HepG2 (cell line): ENCODE data around the gene TRMT1. TPM values are rescaled to one million over a fixed set of nuclear protein-coding genes. Genes with fewer than 3 reads are reported as not detected.

Experiments used
- ARHGAP35 ChIP-seq: sonication (generic); formaldehyde crosslinking; IDR thresholded peaks from 2 replicates; pipeline ENCODE4 v1.9.0; 2022; ENCODE audit warnings: mild to moderate bottlenecking, inconsistent platforms, moderate library complexity, missing genetic modification reagents, borderline replicate concordance
- MXD3 ChIP-seq: IDR thresholded peaks from 2 replicates; pipeline ENCODE4 v1.6.1; 2016; ENCODE audit warnings: mild to moderate bottlenecking, missing biosample characterization, missing genetic modification reagents
- NFRKB ChIP-seq: fragments of 450-650 bp; IDR thresholded peaks from 2 replicates; pipeline ENCODE4 v1.6.1; 2017
- PCBP2 ChIP-seq: fragments of 200-400 bp; formaldehyde crosslinking; optimal IDR thresholded peaks from 2 replicates; pipeline ENCODE3; 2018; ENCODE audit warnings: low read length, low read depth; ENCODE audit not compliant: poor library complexity, severe bottlenecking
- PHB2 ChIP-seq: fragments of 450-650 bp; IDR thresholded peaks from 2 replicates; pipeline ENCODE4 v1.6.1; 2018; ENCODE audit not compliant: partially characterized antibody
- RFXAP ChIP-seq: sonication (generic); formaldehyde crosslinking; IDR thresholded peaks from 2 replicates; pipeline ENCODE4 v1.4.0; 2020; ENCODE audit warnings: missing genetic modification reagents, borderline replicate concordance
- SAP130 ChIP-seq: IDR thresholded peaks from 2 replicates; pipeline ENCODE4 v1.6.1; 2016; ENCODE audit warnings: low read depth
- SNAPC5 ChIP-seq: sonication (generic); formaldehyde crosslinking; IDR thresholded peaks from 2 replicates; pipeline ENCODE4 v1.8.1; 2023; ENCODE audit warnings: mild to moderate bottlenecking, missing genetic modification reagents, borderline replicate concordance
- ZBTB21 ChIP-seq: sonication (generic); formaldehyde crosslinking; IDR thresholded peaks from 2 replicates; pipeline ENCODE4 v1.4.0; 2020; ENCODE audit warnings: missing genetic modification reagents
- ZNF17 ChIP-seq: sonication (generic); formaldehyde crosslinking; IDR thresholded peaks from 2 replicates; pipeline ENCODE4 v1.5.0; 2020; ENCODE audit warnings: mild to moderate bottlenecking, missing genetic modification reagents
- ZNF33A ChIP-seq: sonication (generic); formaldehyde crosslinking; IDR thresholded peaks from 2 replicates; pipeline ENCODE4 v1.5.1; 2020; ENCODE audit warnings: missing genetic modification reagents, mild to moderate bottlenecking, moderate library complexity, borderline replicate concordance
- ZNF350 ChIP-seq: sonication (generic); formaldehyde crosslinking; IDR thresholded peaks from 2 replicates; pipeline ENCODE4 v1.4.0; 2020; ENCODE audit warnings: mild to moderate bottlenecking, low read depth, missing genetic modification reagents, borderline replicate concordance
- ZNF549 ChIP-seq: sonication (generic); formaldehyde crosslinking; IDR thresholded peaks from 2 replicates; pipeline ENCODE4 v1.5.0; 2020; ENCODE audit warnings: missing genetic modification reagents
- ZNF557 ChIP-seq: sonication (generic); formaldehyde crosslinking; IDR thresholded peaks from 2 replicates; pipeline ENCODE4 v1.4.0; 2020; ENCODE audit warnings: missing genetic modification reagents
- ZNF569 ChIP-seq: sonication (generic); formaldehyde crosslinking; IDR thresholded peaks from 2 replicates; pipeline ENCODE4 v1.5.0; 2020; ENCODE audit warnings: mild to moderate bottlenecking, missing genetic modification reagents, moderate library complexity, borderline replicate concordance
- ZZZ3 ChIP-seq: sonication (generic); formaldehyde crosslinking; IDR thresholded peaks from 2 replicates; pipeline ENCODE4 v1.4.0; 2020; ENCODE audit warnings: missing genetic modification reagents, mild to moderate bottlenecking, borderline replicate concordance
- polyA plus RNA-seq, 8 experiments: library from polyadenylated mRNA; depleted of rRNA in 3 of 8; stranded (reverse) in 7 of 8; unstranded in 1 of 8; fragments of >200 nt; fragmentation: Illumina TruSeq in 4 of 8; extraction: Trizol in 4 of 8; gene quantifications; 2 replicates each; pipeline versions ENCODE4 v1.2.1 to v1.2.3, GENCODE V29; 2011 to 2016; ENCODE audit warnings: low read depth in 4 of 8, missing spikeins in 1 of 8, mixed read lengths in 1 of 8; ENCODE audit not compliant: insufficient read depth in 1 of 8
- total RNA-seq, 5 experiments: library from RNA; depleted of rRNA; stranded (reverse); fragments of >200 nt; fragmentation: Illumina TruSeq; extraction: Trizol; gene quantifications; 2 replicates each; pipeline ENCODE4 v1.2.3, GENCODE V29; 2016; ENCODE audit warnings: low read depth in 1 of 5
- TF ChIP-seq, protein P1 (sequence below): fragments of 450-650 bp; IDR thresholded peaks from 2 replicates; pipeline ENCODE4 v1.6.1; 2016
- TF ChIP-seq, protein P2 (sequence below): sonication (generic); formaldehyde crosslinking; IDR thresholded peaks from 2 replicates; pipeline ENCODE4 v1.4.0; 2020; ENCODE audit warnings: missing genetic modification reagents, mild to moderate bottlenecking, borderline replicate concordance
- TF ChIP-seq, protein P3 (sequence below): IDR thresholded peaks from 2 replicates; pipeline ENCODE4 v1.6.1; 2016
- TF ChIP-seq, protein P4 (sequence below): sonication (generic); formaldehyde crosslinking; IDR thresholded peaks from 2 replicates; pipeline ENCODE4 v1.9.0; 2021; ENCODE audit warnings: missing genetic modification reagents, borderline replicate concordance

TRMT1 gene
- total and polyA plus RNA-seq, 2 of the 13 experiments (the other 11 are each of a cell fraction or from before 2014, with no cell fraction given), result 35.5 to 44.1 TPM

DNA sequence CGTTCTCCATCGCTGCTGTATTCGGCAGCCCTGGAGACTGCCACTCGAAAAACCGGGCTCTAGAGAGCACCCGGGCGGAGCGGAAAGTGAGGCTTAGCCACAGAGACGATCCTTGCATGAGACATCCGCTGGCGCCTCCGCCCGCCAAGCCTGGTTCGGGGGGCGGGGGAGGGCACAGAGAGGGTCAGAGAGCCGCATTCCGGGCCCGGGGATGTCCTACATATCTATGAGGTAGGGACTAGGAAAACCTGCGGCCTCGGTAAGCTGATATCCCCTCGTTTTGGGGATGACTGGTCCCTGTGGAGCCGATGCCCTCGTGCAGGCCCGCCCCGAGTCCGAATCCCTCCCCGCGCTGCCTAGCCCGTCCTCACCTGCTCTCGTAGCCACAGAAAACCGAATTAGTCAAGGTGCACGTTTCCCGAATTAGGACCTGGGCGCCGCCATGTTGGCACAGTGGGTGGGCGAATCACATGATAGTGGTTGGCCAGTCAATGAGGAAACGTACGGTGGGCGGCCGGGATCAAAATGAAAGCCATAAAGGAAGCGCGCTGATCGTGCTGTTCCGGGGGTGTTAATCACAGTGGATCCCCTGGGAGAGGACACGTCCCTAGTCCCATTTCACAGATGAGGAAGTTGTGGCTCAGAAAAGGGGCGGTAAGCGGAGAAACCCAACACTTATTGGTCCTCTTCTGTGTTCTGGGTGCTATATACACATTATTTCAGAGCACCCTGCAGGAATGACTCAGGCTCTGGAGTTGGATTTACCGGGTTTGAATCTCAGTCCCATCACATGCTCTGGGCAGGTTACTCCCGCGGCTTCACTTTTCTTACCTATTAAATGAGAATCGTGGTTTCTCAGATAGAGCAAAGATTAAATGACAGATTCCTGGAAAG, at the start of gene TRMT1 (continued):
- TF ChIP-seq, protein P1, sequence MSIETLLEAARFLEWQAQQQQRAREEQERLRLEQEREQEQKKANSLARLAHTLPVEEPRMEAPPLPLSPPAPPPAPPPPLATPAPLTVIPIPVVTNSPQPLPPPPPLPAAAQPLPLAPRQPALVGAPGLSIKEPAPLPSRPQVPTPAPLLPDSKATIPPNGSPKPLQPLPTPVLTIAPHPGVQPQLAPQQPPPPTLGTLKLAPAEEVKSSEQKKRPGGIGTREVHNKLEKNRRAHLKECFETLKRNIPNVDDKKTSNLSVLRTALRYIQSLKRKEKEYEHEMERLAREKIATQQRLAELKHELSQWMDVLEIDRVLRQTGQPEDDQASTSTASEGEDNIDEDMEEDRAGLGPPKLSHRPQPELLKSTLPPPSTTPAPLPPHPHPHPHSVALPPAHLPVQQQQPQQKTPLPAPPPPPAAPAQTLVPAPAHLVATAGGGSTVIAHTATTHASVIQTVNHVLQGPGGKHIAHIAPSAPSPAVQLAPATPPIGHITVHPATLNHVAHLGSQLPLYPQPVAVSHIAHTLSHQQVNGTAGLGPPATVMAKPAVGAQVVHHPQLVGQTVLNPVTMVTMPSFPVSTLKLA, result peak; percentile 51
- TF ChIP-seq ZNF569 (0 out of 2 replicates have a peak, but pooled peaks have one; percentile 47), PCBP2 (no peak), ZNF33A (CRISPR knock-in tag) (peak; percentile 72; the same call in 1 of the 2 replicates), SAP130 (CRISPR knock-in tag) (peak; percentile 100), ZZZ3 (CRISPR knock-in tag) (0 out of 2 replicates have a peak, but pooled peaks have one; percentile 42), SNAPC5 (CRISPR knock-in tag) (no peak), ZNF17 (CRISPR knock-in tag) (no peak), ZNF350 (CRISPR knock-in tag) (peak; percentile 77), NFRKB (peak; percentile 55; the same call in 1 of the 2 replicates), ZNF557 (CRISPR knock-in tag) (no peak), MXD3 (CRISPR knock-in tag) (peak; percentile 98), ZBTB21 (no peak), RFXAP (CRISPR knock-in tag) (peak; percentile 74; the same call in 1 of the 2 replicates), ZNF549 (CRISPR knock-in tag) (no peak), PHB2 (no peak), ARHGAP35 (CRISPR knock-in tag) (no peak)
- TF ChIP-seq, protein P2, sequence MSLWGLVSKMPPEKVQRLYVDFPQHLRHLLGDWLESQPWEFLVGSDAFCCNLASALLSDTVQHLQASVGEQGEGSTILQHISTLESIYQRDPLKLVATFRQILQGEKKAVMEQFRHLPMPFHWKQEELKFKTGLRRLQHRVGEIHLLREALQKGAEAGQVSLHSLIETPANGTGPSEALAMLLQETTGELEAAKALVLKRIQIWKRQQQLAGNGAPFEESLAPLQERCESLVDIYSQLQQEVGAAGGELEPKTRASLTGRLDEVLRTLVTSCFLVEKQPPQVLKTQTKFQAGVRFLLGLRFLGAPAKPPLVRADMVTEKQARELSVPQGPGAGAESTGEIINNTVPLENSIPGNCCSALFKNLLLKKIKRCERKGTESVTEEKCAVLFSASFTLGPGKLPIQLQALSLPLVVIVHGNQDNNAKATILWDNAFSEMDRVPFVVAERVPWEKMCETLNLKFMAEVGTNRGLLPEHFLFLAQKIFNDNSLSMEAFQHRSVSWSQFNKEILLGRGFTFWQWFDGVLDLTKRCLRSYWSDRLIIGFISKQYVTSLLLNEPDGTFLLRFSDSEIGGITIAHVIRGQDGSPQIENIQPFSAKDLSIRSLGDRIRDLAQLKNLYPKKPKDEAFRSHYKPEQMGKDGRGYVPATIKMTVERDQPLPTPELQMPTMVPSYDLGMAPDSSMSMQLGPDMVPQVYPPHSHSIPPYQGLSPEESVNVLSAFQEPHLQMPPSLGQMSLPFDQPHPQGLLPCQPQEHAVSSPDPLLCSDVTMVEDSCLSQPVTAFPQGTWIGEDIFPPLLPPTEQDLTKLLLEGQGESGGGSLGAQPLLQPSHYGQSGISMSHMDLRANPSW (CRISPR knock-in tag), result peak; percentile 86
- TF ChIP-seq, protein P3, sequence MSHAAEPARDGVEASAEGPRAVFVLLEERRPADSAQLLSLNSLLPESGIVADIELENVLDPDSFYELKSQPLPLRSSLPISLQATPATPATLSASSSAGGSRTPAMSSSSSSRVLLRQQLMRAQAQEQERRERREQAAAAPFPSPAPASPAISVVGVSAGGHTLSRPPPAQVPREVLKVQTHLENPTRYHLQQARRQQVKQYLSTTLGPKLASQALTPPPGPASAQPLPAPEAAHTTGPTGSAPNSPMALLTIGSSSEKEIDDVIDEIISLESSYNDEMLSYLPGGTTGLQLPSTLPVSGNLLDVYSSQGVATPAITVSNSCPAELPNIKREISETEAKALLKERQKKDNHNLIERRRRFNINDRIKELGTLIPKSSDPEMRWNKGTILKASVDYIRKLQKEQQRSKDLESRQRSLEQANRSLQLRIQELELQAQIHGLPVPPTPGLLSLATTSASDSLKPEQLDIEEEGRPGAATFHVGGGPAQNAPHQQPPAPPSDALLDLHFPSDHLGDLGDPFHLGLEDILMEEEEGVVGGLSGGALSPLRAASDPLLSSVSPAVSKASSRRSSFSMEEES, result peak; percentile 75; the same call in 1 of the 2 replicates
- TF ChIP-seq, protein P4, sequence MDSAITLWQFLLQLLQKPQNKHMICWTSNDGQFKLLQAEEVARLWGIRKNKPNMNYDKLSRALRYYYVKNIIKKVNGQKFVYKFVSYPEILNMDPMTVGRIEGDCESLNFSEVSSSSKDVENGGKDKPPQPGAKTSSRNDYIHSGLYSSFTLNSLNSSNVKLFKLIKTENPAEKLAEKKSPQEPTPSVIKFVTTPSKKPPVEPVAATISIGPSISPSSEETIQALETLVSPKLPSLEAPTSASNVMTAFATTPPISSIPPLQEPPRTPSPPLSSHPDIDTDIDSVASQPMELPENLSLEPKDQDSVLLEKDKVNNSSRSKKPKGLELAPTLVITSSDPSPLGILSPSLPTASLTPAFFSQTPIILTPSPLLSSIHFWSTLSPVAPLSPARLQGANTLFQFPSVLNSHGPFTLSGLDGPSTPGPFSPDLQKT (CRISPR knock-in tag), result no peak
